Smooth muscle cell (in vitro differentiated cells): ENCODE measurements around the gene TAAR2. TPM values are rescaled to one million over a fixed set of nuclear protein-coding genes. Genes with fewer than 3 reads are reported as not detected.

Experiments used
- DNase-seq: peaks from one replicate; lab custom pipeline; 2025; ENCODE audit not compliant: unreplicated experiment; lab: John Stamatoyannopoulos, UW
- H2AFZ ChIP-seq: fragments of 200-600 bp; sonication (generic); 2 replicates; pipeline ENCODE4 v1.6.0; 2016; ENCODE audit warnings: antibody characterized with exemption, low read depth, mild to moderate bottlenecking
- H3F3A ChIP-seq: fragments of 200-600 bp; sonication (generic); 2 replicates; pipeline ENCODE4 v1.6.0; 2017; ENCODE audit warnings: antibody characterized with exemption, low read depth
- H3K27ac ChIP-seq: fragments of 200-600 bp; sonication (generic); 2 replicates; pipeline ENCODE4 v1.5.1; 2016; ENCODE audit warnings: low read depth, mild to moderate bottlenecking
- H3K27me3 ChIP-seq: fragments of 200-600 bp; sonication (generic); 2 replicates; pipeline ENCODE4 v1.6.1; 2016; ENCODE audit warnings: low read depth, mild to moderate bottlenecking
- H3K36me3 ChIP-seq: fragments of 200-600 bp; sonication (generic); 2 replicates; pipeline ENCODE4 v1.5.1; 2016; ENCODE audit warnings: low read depth
- H3K4me1 ChIP-seq: fragments of 200-600 bp; sonication (generic); 2 replicates; pipeline ENCODE4 v1.5.1; 2016; ENCODE audit warnings: low read depth
- H3K4me2 ChIP-seq: fragments of 200-600 bp; sonication (generic); 2 replicates; pipeline ENCODE4 v1.6.0; 2016; ENCODE audit warnings: mild to moderate bottlenecking
- H3K4me3 ChIP-seq: fragments of 200-600 bp; sonication (generic); 2 replicates; pipeline ENCODE4 v1.5.1; 2016; ENCODE audit warnings: mild to moderate bottlenecking
- H3K79me2 ChIP-seq: fragments of 200-600 bp; sonication (generic); 2 replicates; pipeline ENCODE4 v1.6.0; 2016; ENCODE audit warnings: low read depth, mild to moderate bottlenecking
- H3K9ac ChIP-seq: fragments of 200-600 bp; sonication (generic); 2 replicates; pipeline ENCODE4 v1.6.0; 2016; ENCODE audit warnings: low read depth
- H3K9me3 ChIP-seq: fragments of 200-600 bp; sonication (generic); replicated peaks from 2 replicates; pipeline ENCODE4 v1.5.1; 2016; ENCODE audit warnings: low read depth
- H4K20me1 ChIP-seq: fragments of 200-600 bp; sonication (generic); 2 replicates; pipeline ENCODE4 v1.6.0; 2016; ENCODE audit warnings: low read depth
- WGBS: methylation state at CpG from one replicate; pipeline ENCODE4 v1.1.7; 2016; ENCODE audit warnings: low lambda C conversion rate; 5-methylcytosine and 5-hydroxymethylcytosine counted together
- polyA plus RNA-seq: library from polyadenylated mRNA; unstranded; fragments of >200 nt; fragmentation: Nextera tagmentation; extraction: Ambion mirVana; gene quantifications from 2 replicates; pipeline ENCODE4 v1.2.1, GENCODE V29; 2016
- total RNA-seq: library from RNA; depleted of rRNA; stranded (reverse); fragments of >200 nt; gene quantifications from 2 replicates; pipeline ENCODE4 v1.2.3, GENCODE V29; 2014
- TF ChIP-seq, protein P1 (sequence below): fragments of 200-600 bp; sonication (generic); IDR thresholded peaks from 2 replicates; pipeline ENCODE4 v1.5.1; 2017; ENCODE audit warnings: borderline replicate concordance, mild to moderate bottlenecking, antibody characterized with exemption; ENCODE audit not compliant: insufficient read depth, poor library complexity, severe bottlenecking

The TAAR2 gene, protein sequence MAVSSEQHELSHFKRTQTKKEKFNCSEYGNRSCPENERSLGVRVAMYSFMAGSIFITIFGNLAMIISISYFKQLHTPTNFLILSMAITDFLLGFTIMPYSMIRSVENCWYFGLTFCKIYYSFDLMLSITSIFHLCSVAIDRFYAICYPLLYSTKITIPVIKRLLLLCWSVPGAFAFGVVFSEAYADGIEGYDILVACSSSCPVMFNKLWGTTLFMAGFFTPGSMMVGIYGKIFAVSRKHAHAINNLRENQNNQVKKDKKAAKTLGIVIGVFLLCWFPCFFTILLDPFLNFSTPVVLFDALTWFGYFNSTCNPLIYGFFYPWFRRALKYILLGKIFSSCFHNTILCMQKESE
- total RNA-seq (not detected in 2 replicates), polyA plus RNA-seq (not detected in 2 replicates)

DNA sequence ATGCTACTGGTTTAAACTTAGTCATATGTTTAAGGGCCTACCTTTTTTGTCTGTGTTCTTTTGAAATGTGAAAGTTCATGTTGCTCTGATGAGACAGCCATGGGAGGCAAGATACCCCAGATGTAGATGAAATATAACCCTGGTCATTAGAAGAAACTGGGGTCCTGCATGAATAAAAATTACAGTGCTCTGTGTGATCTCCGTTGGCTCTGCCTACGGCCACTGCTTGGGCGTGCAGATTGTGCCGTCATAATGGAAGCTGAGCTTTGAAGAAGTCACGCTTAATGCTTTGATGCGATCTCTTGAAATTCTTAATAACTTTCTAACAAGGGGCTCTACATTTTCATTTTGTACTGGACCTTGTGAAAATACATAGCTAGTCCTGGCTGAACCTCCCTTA lies at the start of gene TAAR2:
TSS of gene TAAR2 (minus strand) at position 101 of the 400 bp plus-strand sequence. CDS start at position 101, 0 bp downstream.
- Histone ChIP-seq H3K27ac (no peak within 1 kb of the TSS), H3K79me2 (no peaks in the 10 kb centered on the region), H2AFZ (no peak within 1 kb of the TSS), H3K4me1 (no peaks in the 10 kb centered on the region), H3K9me3 (no peaks in the 10 kb centered on the region), H3K4me3 (no peak within 1 kb of the TSS), H3K4me2 (no peak within 1 kb of the TSS), H3K27me3 (no peaks in the 10 kb centered on the region), H3K9ac (no peak within 1 kb of the TSS), H3K36me3 (no peaks in the 10 kb centered on the region), H4K20me1 (no peaks in the 10 kb centered on the region), H3F3A (no peaks in the 10 kb centered on the region)
- DNase-seq, result no peak
- TF ChIP-seq, protein P1, sequence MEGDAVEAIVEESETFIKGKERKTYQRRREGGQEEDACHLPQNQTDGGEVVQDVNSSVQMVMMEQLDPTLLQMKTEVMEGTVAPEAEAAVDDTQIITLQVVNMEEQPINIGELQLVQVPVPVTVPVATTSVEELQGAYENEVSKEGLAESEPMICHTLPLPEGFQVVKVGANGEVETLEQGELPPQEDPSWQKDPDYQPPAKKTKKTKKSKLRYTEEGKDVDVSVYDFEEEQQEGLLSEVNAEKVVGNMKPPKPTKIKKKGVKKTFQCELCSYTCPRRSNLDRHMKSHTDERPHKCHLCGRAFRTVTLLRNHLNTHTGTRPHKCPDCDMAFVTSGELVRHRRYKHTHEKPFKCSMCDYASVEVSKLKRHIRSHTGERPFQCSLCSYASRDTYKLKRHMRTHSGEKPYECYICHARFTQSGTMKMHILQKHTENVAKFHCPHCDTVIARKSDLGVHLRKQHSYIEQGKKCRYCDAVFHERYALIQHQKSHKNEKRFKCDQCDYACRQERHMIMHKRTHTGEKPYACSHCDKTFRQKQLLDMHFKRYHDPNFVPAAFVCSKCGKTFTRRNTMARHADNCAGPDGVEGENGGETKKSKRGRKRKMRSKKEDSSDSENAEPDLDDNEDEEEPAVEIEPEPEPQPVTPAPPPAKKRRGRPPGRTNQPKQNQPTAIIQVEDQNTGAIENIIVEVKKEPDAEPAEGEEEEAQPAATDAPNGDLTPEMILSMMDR, result no peak
- 94% methylated on average over 6 of the region's 6 CpGs for WGBS

DNA sequence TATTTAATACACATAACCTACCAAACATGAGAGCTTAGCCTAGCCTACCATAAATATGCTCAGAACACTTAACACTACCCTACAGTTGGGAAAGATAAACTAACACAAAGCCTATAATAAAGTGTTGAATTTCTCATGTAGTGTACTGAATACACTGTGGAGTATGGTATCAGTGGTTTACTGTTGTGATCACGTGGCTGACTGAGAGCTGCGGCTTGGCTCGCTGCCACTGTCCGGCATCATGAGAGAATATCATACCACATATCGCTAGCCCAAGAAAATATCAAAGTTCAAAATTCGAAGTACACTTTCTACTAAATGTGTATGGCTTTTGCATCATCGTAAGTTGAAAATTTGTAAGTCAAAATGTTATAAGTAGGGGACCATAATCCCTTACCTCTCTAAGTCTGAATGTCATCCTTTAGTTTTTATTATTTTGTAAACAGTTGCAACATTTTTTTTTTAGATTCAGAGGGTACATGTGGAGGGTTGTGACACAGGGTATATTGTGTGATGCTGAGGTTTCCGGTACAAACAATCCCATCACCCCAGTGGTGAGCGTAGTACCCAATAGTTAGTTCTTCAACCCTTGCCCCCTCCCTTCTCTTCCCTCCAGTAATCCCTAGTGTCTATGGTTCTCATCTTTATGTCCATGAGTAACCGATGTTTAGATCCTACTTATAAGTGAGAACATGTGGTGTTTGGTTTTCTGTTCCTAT lies 49.5 kb upstream of the TAAR2 start:
- no peaks in the 10 kb centered on the region for H3K36me3 ChIP-seq
- H3K4me1 ChIP-seq, result no peaks in the 10 kb centered on the region
- TF ChIP-seq, protein P1, result no peak
- no peaks in the 10 kb centered on the region for H4K20me1 ChIP-seq
- no peak overlapping the region for H3K27ac ChIP-seq
- H2AFZ ChIP-seq, result no peak overlapping the region
- H3K9me3 ChIP-seq, result no peaks in the 10 kb centered on the region
- no peak overlapping the region for H3K4me3 ChIP-seq
- WGBS, result 86% methylated on average over 10 of the region's 10 CpGs
- DNase-seq, result no peak
- H3K27me3 ChIP-seq, result no peaks in the 10 kb centered on the region
- H3K79me2 ChIP-seq, result no peaks in the 10 kb centered on the region
- H3F3A ChIP-seq, result no peaks in the 10 kb centered on the region
- no peak overlapping the region for H3K4me2 ChIP-seq
- no peak overlapping the region for H3K9ac ChIP-seq

DNA sequence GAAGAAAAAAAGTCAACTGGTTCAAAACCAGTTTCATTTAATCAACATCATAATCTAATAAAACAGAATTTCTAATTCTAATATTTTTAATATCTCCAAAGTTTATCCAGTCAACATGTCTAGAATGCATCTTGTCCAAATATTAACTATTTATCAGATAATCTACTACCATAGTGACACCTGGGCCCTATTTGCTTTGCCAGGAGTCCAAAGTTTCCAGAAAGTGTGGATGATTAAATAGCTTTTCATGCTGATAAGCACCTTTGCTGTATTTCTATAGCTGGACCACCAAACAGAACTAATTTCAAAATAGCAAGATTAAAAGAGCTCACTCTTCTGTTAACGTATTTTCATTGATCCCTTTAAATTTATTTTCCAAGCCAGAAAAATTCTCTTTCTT lies 47.2 kb upstream of the TAAR2 start:
- Histone ChIP-seq H3K9ac (no peak overlapping the region), H3K79me2 (no peaks in the 10 kb centered on the region), H4K20me1 (no peaks in the 10 kb centered on the region), H3K27ac (no peak overlapping the region), H3K9me3 (no peaks in the 10 kb centered on the region), H3K4me3 (no peak overlapping the region), H3K27me3 (no peaks in the 10 kb centered on the region), H3K4me2 (no peak overlapping the region), H3F3A (no peaks in the 10 kb centered on the region), H3K4me1 (no peaks in the 10 kb centered on the region), H2AFZ (no peak overlapping the region), H3K36me3 (no peaks in the 10 kb centered on the region)
- no peak for DNase-seq
- TF ChIP-seq, protein P1, result no peak
- 96% methylated on average over 1 of the region's 1 CpG for WGBS
